ENCODE data around the gene IFT122.

DNA sequence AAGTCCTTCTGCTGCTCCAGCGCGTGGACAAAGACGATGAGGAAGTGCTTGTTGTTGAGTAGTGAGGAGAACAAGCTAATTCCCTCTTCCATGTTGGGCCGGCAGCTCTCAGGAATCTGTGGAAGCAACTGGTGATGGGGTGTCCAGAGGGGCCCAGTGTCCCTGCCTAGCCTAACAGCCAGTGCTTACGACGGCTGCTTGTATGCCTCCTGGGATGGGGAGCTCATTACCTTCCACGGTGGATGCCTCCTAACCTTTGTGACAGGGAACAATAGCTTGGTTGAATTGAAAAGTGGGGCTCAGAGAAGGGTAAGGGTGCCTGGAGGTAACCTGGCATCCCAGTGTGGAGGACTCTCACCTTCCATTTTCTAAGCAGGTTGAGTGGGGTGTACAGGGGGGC is 125.9 kb downstream of the IFT122 start:
- TF ChIP-seq HOXB13 (CRISPR knock-in tag; IDR thresholded peaks at IDR 0.05; ENCODE audit: low read depth): no peak
- TF ChIP-seq, protein P1, sequence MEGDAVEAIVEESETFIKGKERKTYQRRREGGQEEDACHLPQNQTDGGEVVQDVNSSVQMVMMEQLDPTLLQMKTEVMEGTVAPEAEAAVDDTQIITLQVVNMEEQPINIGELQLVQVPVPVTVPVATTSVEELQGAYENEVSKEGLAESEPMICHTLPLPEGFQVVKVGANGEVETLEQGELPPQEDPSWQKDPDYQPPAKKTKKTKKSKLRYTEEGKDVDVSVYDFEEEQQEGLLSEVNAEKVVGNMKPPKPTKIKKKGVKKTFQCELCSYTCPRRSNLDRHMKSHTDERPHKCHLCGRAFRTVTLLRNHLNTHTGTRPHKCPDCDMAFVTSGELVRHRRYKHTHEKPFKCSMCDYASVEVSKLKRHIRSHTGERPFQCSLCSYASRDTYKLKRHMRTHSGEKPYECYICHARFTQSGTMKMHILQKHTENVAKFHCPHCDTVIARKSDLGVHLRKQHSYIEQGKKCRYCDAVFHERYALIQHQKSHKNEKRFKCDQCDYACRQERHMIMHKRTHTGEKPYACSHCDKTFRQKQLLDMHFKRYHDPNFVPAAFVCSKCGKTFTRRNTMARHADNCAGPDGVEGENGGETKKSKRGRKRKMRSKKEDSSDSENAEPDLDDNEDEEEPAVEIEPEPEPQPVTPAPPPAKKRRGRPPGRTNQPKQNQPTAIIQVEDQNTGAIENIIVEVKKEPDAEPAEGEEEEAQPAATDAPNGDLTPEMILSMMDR (IDR thresholded peaks at IDR 0.05): no peak
- TF ChIP-seq POLR2A (IDR thresholded peaks at IDR 0.05; ENCODE audit: low read length): no peak
- no peak for TF ChIP-seq BHLHE40 (IDR thresholded peaks at IDR 0.05; ENCODE audit: low read depth, low read length)
- TF ChIP-seq, protein P2, sequence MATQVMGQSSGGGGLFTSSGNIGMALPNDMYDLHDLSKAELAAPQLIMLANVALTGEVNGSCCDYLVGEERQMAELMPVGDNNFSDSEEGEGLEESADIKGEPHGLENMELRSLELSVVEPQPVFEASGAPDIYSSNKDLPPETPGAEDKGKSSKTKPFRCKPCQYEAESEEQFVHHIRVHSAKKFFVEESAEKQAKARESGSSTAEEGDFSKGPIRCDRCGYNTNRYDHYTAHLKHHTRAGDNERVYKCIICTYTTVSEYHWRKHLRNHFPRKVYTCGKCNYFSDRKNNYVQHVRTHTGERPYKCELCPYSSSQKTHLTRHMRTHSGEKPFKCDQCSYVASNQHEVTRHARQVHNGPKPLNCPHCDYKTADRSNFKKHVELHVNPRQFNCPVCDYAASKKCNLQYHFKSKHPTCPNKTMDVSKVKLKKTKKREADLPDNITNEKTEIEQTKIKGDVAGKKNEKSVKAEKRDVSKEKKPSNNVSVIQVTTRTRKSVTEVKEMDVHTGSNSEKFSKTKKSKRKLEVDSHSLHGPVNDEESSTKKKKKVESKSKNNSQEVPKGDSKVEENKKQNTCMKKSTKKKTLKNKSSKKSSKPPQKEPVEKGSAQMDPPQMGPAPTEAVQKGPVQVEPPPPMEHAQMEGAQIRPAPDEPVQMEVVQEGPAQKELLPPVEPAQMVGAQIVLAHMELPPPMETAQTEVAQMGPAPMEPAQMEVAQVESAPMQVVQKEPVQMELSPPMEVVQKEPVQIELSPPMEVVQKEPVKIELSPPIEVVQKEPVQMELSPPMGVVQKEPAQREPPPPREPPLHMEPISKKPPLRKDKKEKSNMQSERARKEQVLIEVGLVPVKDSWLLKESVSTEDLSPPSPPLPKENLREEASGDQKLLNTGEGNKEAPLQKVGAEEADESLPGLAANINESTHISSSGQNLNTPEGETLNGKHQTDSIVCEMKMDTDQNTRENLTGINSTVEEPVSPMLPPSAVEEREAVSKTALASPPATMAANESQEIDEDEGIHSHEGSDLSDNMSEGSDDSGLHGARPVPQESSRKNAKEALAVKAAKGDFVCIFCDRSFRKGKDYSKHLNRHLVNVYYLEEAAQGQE (IDR thresholded peaks at IDR 0.05): no peak
- no peak for TF ChIP-seq HOXA7 (CRISPR knock-in tag; IDR thresholded peaks at IDR 0.05)
- TF ChIP-seq, protein P3, sequence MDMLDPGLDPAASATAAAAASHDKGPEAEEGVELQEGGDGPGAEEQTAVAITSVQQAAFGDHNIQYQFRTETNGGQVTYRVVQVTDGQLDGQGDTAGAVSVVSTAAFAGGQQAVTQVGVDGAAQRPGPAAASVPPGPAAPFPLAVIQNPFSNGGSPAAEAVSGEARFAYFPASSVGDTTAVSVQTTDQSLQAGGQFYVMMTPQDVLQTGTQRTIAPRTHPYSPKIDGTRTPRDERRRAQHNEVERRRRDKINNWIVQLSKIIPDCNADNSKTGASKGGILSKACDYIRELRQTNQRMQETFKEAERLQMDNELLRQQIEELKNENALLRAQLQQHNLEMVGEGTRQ (IDR thresholded peaks at IDR 0.05): no peak
- no peak for TF ChIP-seq CBX2 (IDR thresholded peaks at IDR 0.05; ENCODE audit: borderline replicate concordance, low read depth)
- no peak for TF ChIP-seq NFE2L2 (conservative IDR thresholded peaks at IDR 0.05; ENCODE audit: low read length)
- TF ChIP-seq KDM1A (IDR thresholded peaks at IDR 0.05; ENCODE audit: low read depth): no peak
